ENCODE data around the gene NRG3.

Gene NRG3

DNA sequence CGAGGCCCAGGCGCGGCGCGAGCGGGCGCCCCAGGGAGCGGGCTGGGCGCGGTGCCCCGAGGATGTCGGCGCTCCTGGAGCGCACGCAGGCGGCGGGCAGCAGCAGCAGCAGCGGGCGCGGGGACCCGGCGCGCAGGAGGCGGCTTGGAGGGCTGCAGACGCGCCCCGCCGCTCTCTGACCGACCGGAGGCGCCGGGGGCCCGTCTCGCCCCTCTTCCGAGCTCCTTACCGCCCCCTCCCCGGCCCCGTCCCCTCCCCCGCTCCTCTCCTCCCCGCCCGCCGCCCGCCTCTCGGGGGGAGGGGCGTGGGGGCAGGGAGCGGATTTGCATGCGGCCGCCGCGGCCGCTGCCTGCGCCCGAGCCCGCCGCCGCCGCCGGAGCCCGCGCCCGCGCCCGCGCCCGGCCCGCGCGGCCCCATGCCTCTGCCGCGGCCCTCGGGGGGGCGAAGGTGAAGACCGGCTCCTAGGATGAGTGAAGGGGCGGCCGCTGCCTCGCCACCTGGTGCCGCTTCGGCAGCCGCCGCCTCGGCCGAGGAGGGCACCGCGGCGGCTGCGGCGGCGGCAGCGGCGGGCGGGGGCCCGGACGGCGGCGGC is at the start of gene NRG3:
Gene NRG3 (plus strand): TSS at position 320 of the 592 bp plus-strand sequence.
- Histone ChIP-seq H3F3A (ENCODE audit: insufficient read depth, low read length) (no peaks in the 10 kb centered on the region), H3K9me3 (ENCODE audit: low read length) (no peaks in the 10 kb centered on the region), H3K79me2 (ENCODE audit: insufficient read depth, low read length) (no peaks in the 10 kb centered on the region), H3K4me3 (ENCODE audit: low read depth, low read length, poor library complexity, severe bottlenecking) (no peak within 1 kb of the TSS), H3K27ac (ENCODE audit: low read depth, low read length, poor library complexity, severe bottlenecking) (no peak within 1 kb of the TSS), H3K27me3 (ENCODE audit: insufficient read depth, low read length) (no peaks in the 10 kb centered on the region), H3K4me2 (ENCODE audit: low read length) (no peak within 1 kb of the TSS), H3K9ac (ENCODE audit: low read length) (no peak within 1 kb of the TSS), H2AFZ (ENCODE audit: low read length) (no peak within 1 kb of the TSS), H3K4me1 (ENCODE audit: insufficient read depth, low read length, severe bottlenecking) (no peaks in the 10 kb centered on the region), H3K36me3 (ENCODE audit: insufficient read depth, low read length) (no peaks in the 10 kb centered on the region), H3K9me2 (ENCODE audit: low read depth, low read length) (no peaks in the 10 kb centered on the region), H4K20me1 (ENCODE audit: insufficient read depth, low read length) (no peaks in the 10 kb centered on the region)
- no peak for TF ChIP-seq EZH2 (IDR thresholded peaks at IDR 0.05; ENCODE audit: borderline replicate concordance, low read length)
- TF ChIP-seq, protein P1, sequence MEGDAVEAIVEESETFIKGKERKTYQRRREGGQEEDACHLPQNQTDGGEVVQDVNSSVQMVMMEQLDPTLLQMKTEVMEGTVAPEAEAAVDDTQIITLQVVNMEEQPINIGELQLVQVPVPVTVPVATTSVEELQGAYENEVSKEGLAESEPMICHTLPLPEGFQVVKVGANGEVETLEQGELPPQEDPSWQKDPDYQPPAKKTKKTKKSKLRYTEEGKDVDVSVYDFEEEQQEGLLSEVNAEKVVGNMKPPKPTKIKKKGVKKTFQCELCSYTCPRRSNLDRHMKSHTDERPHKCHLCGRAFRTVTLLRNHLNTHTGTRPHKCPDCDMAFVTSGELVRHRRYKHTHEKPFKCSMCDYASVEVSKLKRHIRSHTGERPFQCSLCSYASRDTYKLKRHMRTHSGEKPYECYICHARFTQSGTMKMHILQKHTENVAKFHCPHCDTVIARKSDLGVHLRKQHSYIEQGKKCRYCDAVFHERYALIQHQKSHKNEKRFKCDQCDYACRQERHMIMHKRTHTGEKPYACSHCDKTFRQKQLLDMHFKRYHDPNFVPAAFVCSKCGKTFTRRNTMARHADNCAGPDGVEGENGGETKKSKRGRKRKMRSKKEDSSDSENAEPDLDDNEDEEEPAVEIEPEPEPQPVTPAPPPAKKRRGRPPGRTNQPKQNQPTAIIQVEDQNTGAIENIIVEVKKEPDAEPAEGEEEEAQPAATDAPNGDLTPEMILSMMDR (IDR thresholded peaks at IDR 0.05; ENCODE audit: low read length): no peak

DNA sequence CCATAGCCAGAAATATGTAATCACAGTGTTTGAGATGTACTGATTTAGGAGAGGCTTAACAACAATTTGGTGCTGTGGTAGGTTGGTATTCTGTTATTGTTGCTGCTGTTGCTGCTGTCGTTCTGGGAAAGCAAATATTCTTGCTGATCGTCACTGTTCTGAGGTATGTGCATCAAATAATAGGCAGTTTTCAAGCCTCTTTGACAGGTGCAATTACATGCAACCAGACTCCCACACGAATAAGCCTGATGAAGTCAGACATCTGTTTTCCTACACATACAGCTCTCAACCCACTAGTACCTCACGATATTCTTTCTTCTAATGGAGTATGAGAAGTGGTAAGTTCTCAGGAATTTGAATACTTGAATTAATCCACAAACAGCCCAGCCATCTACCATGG is 46.7 kb upstream of the NRG3 start:
- Histone ChIP-seq H3K4me1 (ENCODE audit: insufficient read depth, low read length, severe bottlenecking) (no peaks in the 10 kb centered on the region), H3K4me2 (ENCODE audit: low read length) (no peak overlapping the region), H3K9me3 (ENCODE audit: low read length) (no peaks in the 10 kb centered on the region), H3K27me3 (ENCODE audit: insufficient read depth, low read length) (no peaks in the 10 kb centered on the region), H4K20me1 (ENCODE audit: insufficient read depth, low read length) (no peaks in the 10 kb centered on the region), H3K4me3 (ENCODE audit: low read depth, low read length, poor library complexity, severe bottlenecking) (no peak overlapping the region), H3K36me3 (ENCODE audit: insufficient read depth, low read length) (no peaks in the 10 kb centered on the region), H3K79me2 (ENCODE audit: insufficient read depth, low read length) (no peaks in the 10 kb centered on the region), H3K27ac (ENCODE audit: low read depth, low read length, poor library complexity, severe bottlenecking) (no peak overlapping the region), H3K9ac (ENCODE audit: low read length) (no peak overlapping the region), H3F3A (ENCODE audit: insufficient read depth, low read length) (no peaks in the 10 kb centered on the region), H2AFZ (ENCODE audit: low read length) (no peak overlapping the region), H3K9me2 (ENCODE audit: low read depth, low read length) (no peaks in the 10 kb centered on the region)
- TF ChIP-seq, protein P1 (IDR thresholded peaks at IDR 0.05; ENCODE audit: low read length): no peak
- TF ChIP-seq EZH2 (IDR thresholded peaks at IDR 0.05; ENCODE audit: borderline replicate concordance, low read length): no peak

DNA sequence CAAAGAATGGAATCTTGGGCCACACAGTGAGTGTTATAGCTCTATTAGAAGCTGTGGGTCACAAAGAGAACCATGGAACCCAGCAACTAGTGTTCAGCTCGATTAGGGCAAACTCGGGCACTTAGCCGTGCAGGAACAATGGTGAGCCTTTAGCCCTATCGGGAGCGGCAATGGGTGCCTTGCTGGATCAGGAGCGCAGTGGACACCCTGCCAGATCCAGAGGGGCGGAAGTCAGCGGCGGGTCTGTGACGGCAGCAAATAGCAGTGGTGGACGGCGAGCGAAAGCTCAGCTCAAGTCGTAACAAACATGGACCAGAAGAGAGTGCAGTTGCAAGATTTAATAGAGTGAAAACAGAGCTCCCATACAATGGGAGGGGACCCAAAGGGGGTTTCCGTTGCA is 43.9 kb upstream of the NRG3 start:
- no peaks in the 10 kb centered on the region for H3K9me2 ChIP-seq (ENCODE audit: low read depth, low read length)
- H3K9ac ChIP-seq (ENCODE audit: low read length): no peak overlapping the region
- no peaks in the 10 kb centered on the region for H3F3A ChIP-seq (ENCODE audit: insufficient read depth, low read length)
- H3K4me2 ChIP-seq (ENCODE audit: low read length): no peak overlapping the region
- no peak overlapping the region for H3K4me3 ChIP-seq (ENCODE audit: low read depth, low read length, poor library complexity, severe bottlenecking)
- H3K9me3 ChIP-seq (ENCODE audit: low read length): no peaks in the 10 kb centered on the region
- H3K36me3 ChIP-seq (ENCODE audit: insufficient read depth, low read length): no peaks in the 10 kb centered on the region
- H2AFZ ChIP-seq (ENCODE audit: low read length): no peak overlapping the region
- H3K79me2 ChIP-seq (ENCODE audit: insufficient read depth, low read length): no peaks in the 10 kb centered on the region
- H4K20me1 ChIP-seq (ENCODE audit: insufficient read depth, low read length): no peaks in the 10 kb centered on the region
- no peaks in the 10 kb centered on the region for H3K27me3 ChIP-seq (ENCODE audit: insufficient read depth, low read length)
- no peaks in the 10 kb centered on the region for H3K4me1 ChIP-seq (ENCODE audit: insufficient read depth, low read length, severe bottlenecking)
- H3K27ac ChIP-seq (ENCODE audit: low read depth, low read length, poor library complexity, severe bottlenecking): no peak overlapping the region
- TF ChIP-seq, protein P1 (IDR thresholded peaks at IDR 0.05; ENCODE audit: low read length): no peak
- no peak for TF ChIP-seq EZH2 (IDR thresholded peaks at IDR 0.05; ENCODE audit: borderline replicate concordance, low read length)
